Parathyroid adenoma (tissue), 2 donors: ENCODE data around the gene CEP85.

Experiments
- H2AFZ ChIP-seq: fragments of 300-600 bp; sonication (generic); one replicate; pipeline ENCODE4 v1.7.0; 2017; ENCODE audit warnings: antibody characterized with exemption, mild to moderate bottlenecking
- H3K27ac ChIP-seq: fragments of 300-600 bp; sonication (generic); one replicate; pipeline ENCODE4 v1.7.0; 2017
- H3K27me3 ChIP-seq: fragments of 300-600 bp; sonication (generic); one replicate; pipeline ENCODE4 v1.7.0; 2017; ENCODE audit warnings: low read length; ENCODE audit not compliant: control insufficient read depth, insufficient read depth
- H3K36me3 ChIP-seq: fragments of 300-600 bp; sonication (generic); one replicate; pipeline ENCODE4 v1.7.0; 2017; ENCODE audit warnings: low read length; ENCODE audit not compliant: control insufficient read depth, insufficient read depth
- H3K4me1 ChIP-seq: fragments of 300-600 bp; sonication (generic); one replicate; pipeline ENCODE4 v1.7.0; 2017; ENCODE audit warnings: control low read depth
- H3K4me2 ChIP-seq: fragments of 300-600 bp; sonication (generic); one replicate; pipeline ENCODE4 v1.7.0; 2017; ENCODE audit warnings: low read length
- H3K4me3 ChIP-seq: fragments of 300-600 bp; sonication (generic); one replicate; pipeline ENCODE4 v1.7.0; 2017; ENCODE audit warnings: low read depth, low read length
- H3K79me2 ChIP-seq: fragments of 300-600 bp; sonication (generic); one replicate; pipeline ENCODE4 v1.7.0; 2017; ENCODE audit warnings: control low read depth
- H3K9ac ChIP-seq: fragments of 300-600 bp; sonication (generic); one replicate; pipeline ENCODE4 v1.7.0; 2017; ENCODE audit warnings: mild to moderate bottlenecking
- H3K9me3 ChIP-seq: fragments of 300-600 bp; sonication (generic); one replicate; pipeline ENCODE4 v1.7.0; 2017; ENCODE audit warnings: low read length; ENCODE audit not compliant: control insufficient read depth
- CTCF ChIP-seq: fragments of 300-600 bp; sonication (generic); IDR thresholded peaks from one replicate; pipeline ENCODE4 v1.7.0; 2017; ENCODE audit warnings: antibody characterized with exemption, mild to moderate bottlenecking
- donor health status: primary hyperparathyroidism.

Gene CEP85

GRCh38 chr1:26210147-26210870, 23.7 kb upstream of the CEP85 start:
- Histone ChIP-seq H3K36me3 (no peaks in the 10 kb centered on the region), H3K9me3 (no peaks in the 10 kb centered on the region), H2AFZ (no peak overlapping the region), H3K27ac (no peak overlapping the region), H3K4me2 (no peak overlapping the region), H3K27me3 (no peaks in the 10 kb centered on the region), H3K4me3 (no peak overlapping the region), H3K9ac (no peak overlapping the region), H3K4me1 (no peaks in the 10 kb centered on the region), H3K79me2 (no peaks in the 10 kb centered on the region)
- no peak for TF ChIP-seq CTCF

GRCh38 chr1:26212726-26213125, 21.3 kb upstream of the CEP85 start:
- no peak overlapping the region for H3K9ac ChIP-seq
- H3K4me3 ChIP-seq: no peak overlapping the region
- H2AFZ ChIP-seq: no peak overlapping the region
- H3K27me3 ChIP-seq: no peaks in the 10 kb centered on the region
- TF ChIP-seq CTCF: no peak
- H3K36me3 ChIP-seq: no peaks in the 10 kb centered on the region
- H3K9me3 ChIP-seq: no peaks in the 10 kb centered on the region
- no peaks in the 10 kb centered on the region for H3K79me2 ChIP-seq
- H3K4me1 ChIP-seq: no peaks in the 10 kb centered on the region
- H3K4me2 ChIP-seq: no peak overlapping the region
- H3K27ac ChIP-seq: no peak overlapping the region

GRCh38 chr1:26213335-26213905, 20.6 kb upstream of the CEP85 start:
- H3K9me3 ChIP-seq: no peaks in the 10 kb centered on the region
- H3K4me3 ChIP-seq: no peak overlapping the region
- H3K79me2 ChIP-seq: no peaks in the 10 kb centered on the region
- no peak for TF ChIP-seq CTCF
- no peaks in the 10 kb centered on the region for H3K36me3 ChIP-seq
- no peak overlapping the region for H3K4me2 ChIP-seq
- no peaks in the 10 kb centered on the region for H3K27me3 ChIP-seq
- H3K4me1 ChIP-seq: no peaks in the 10 kb centered on the region
- no peak overlapping the region for H3K9ac ChIP-seq
- H2AFZ ChIP-seq: no peak overlapping the region
- H3K27ac ChIP-seq: no peak overlapping the region

GRCh38 chr1:26215246-26215645, 18.8 kb upstream of the CEP85 start:
- no peaks in the 10 kb centered on the region for H3K4me1 ChIP-seq
- H3K4me3 ChIP-seq: no peak overlapping the region
- H3K79me2 ChIP-seq: no peaks in the 10 kb centered on the region
- H3K27me3 ChIP-seq: no peaks in the 10 kb centered on the region
- H3K9me3 ChIP-seq: no peaks in the 10 kb centered on the region
- H3K36me3 ChIP-seq: no peaks in the 10 kb centered on the region
- no peak overlapping the region for H3K4me2 ChIP-seq
- peak overlapping the region; percentile 60 for H2AFZ ChIP-seq
- no peak overlapping the region for H3K9ac ChIP-seq
- H3K27ac ChIP-seq: no peak overlapping the region
- no peak for TF ChIP-seq CTCF
